GM18517 (cell line): Measurements from ENCODE around the gene SUB1.
"Not testable (repeated sequence)": the region's sequence is repeated elsewhere in the genome, so short reads cannot be mapped to it uniquely, and the experiment has no call there.

ENCODE experiments used
- ATAC-seq: cut with Tn5 transposase; IDR thresholded peaks from one replicate; pipeline ENCODE4 v1.9.1; 2021; ENCODE audit warnings: mild to moderate bottlenecking, moderate library complexity; ENCODE audit not compliant: unreplicated experiment

SUB1 gene

GRCh38 chr5:32585446-32586275, at the start of gene SUB1:
Gene SUB1 (plus strand): TSS chr5:32585557. CDS start chr5:32588513, 2,956 bp downstream.
- ATAC-seq = peak; percentile 42

DNA sequence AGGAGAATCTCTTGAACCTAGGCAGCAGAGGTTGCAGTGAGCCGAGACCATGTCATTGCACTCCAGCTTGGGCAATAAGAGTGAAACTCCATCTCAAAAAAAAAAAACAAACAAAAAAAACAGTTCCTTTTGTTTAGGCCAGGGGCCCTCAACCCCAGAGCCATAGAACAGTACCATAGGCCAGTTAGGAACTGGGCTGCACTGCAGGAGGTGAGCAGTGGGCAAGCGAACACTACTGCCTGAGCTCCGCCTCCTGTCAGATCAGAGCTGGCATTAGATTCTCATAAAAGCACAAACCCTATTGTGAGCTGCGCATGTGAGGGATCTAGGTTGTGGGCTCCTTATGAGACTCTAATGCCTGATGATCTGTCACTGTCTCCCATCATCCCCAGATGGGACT, 49.1 kb upstream of the SUB1 start:
- no peak for ATAC-seq

- peak; percentile 26 for ATAC-seq
Measured at GRCh38 chr5:32537437-32538029, 47.8 kb upstream of the SUB1 start.

DNA sequence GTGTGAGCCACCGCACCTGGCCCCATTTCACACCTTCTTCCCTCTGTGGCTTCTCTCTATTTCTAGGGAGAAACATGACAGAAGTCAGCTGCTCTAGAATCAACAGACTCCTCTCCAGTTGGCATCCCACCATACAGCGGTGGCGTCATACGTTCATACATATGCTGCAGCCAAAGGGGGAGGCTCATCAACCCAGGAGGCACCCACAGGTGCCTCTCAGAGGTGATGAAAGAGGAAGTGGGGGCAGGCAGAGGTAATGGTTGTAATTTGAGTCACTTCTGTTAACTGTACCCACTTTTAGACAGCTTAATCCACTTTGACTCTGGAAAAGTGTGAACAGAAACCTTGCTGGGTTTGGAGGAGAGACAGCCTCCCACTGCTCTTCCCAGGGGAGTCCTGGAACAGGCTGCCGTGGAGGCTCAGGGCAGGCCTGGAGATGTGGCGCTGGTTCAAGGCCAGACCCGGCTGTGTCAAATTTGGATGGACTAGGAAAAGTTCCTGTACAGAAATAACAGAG, 47.3 kb upstream of the SUB1 start:
- peak; percentile 75 for ATAC-seq

DNA sequence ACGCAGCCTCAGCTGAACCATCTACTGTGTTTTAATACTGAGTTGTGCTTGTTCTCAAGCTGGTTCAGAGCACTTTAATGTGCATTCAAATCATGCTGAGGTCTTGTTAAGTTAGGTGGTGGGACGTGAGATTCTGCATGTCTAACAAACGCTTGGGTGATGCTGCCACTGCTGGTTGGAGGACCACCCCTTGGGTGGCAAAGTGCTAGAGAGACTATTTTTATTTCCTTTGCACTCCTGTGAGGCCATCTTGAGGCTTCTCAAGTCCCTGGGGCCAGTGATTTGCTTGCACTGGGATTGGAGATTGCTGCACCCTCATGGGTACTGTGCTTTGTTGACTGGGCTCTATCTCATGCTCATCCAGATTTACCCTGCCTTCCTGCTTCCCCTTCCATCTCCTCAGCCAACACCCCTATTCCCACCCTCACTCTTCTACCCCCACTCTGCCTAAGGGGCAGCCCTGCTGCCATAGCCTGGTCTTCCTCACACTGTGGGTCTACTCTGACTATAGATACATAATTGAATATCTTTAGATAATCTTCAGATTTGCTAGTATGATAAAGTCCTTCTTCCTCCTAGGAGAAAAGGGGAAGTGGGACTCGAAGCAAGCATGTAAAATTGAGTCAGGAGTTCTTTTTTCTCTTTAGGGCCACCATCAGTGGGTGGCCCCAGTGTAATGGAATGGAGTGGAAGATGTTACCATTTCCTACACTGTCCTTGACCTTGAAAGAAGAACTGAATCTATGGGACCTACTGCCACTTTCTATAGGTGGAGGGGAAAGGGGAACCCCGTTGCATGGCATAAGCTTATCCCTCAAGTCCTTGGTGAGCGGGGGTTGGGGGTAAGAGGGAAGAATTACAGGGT, 45.1 kb upstream of the SUB1 start:
- no peak for ATAC-seq

- ATAC-seq = no peak
Measured at GRCh38 chr5:32541241-32541640, 44.1 kb upstream of the SUB1 start.

GRCh38 chr5:32542216-32543059, 42.9 kb upstream of the SUB1 start:
- ATAC-seq = peak; percentile 80

GRCh38 chr5:32543291-32543690, 42.1 kb upstream of the SUB1 start:
- no peak for ATAC-seq

GRCh38 chr5:32545102-32545800, 40.1 kb upstream of the SUB1 start:
- ATAC-seq = no peak

GRCh38 chr5:32551194-32551593, 34.2 kb upstream of the SUB1 start:
- ATAC-seq = no peak

DNA sequence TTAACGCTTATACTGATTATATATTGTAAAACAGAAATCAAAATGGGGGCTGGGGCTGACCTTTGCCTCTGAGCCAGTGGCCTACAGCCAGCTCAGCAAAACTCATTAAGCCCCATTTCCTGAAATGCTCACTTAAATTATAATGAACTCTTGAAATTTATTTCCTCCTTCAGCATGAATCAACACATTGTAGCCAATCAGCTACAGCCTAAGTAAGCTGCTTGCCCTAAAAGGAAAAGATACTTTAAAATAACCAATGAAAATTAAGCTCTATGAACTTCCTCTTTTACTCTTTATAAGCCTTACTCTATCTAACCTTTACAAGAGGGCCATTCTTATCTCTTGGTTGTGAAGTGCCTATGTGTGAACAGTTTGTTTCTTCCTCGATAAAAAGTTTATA, 33.5 kb upstream of the SUB1 start:
- no peak for ATAC-seq

DNA sequence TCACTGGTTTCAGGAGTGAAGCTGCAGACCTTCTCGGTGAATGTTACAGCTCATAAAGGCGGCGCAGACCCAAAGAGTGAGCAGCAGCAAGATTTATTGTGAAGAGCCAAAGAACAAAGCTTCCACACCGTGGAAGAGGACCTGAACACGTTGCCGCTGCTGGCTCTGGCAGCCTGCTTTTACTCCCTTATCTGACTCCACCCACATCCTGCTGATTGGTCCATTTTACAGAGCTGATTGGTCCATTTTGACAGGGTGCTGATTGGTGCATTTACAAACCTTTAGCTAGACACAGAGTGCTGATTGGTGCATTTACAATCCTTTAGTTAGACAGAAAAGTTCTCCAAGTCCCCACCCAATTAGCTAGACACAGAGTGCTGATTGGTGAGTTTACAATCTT, 32.9 kb upstream of the SUB1 start:
- ATAC-seq = not testable (repeated sequence)

- no peak for ATAC-seq
Measured at GRCh38 chr5:32552936-32553335, 32.4 kb upstream of the SUB1 start.

DNA sequence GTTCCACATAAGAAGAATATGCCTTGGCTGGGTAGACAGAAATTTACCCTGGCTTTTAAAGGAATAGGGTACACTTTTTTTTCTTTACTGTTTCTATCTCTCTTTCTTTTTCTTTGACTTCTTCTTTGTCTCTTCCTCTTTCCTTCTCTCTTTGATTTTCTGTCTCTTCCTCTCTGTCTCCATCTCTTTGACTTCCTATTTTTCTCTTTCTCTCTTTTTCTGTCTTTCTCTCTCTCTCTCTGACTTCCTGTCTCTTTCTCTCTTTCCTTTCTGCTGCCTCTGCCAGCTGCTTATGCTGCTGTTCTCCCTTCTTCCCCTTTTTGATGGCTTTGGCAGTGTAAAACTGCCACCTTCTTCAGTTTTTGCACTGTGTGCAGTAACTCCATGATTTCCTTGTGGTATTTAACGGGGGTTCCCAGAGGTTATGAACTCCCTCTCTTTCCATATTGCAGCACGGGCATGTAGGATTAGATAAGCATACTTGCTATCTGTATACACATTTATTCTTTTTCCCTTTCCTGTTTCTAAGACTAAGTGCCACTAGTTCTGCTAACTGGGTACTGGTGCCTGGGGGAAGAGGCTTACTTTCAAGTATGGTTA, 31.1 kb upstream of the SUB1 start:
- not testable (repeated sequence) for ATAC-seq

GRCh38 chr5:32556543-32556942, 28.8 kb upstream of the SUB1 start:
- ATAC-seq = not testable (repeated sequence)

DNA sequence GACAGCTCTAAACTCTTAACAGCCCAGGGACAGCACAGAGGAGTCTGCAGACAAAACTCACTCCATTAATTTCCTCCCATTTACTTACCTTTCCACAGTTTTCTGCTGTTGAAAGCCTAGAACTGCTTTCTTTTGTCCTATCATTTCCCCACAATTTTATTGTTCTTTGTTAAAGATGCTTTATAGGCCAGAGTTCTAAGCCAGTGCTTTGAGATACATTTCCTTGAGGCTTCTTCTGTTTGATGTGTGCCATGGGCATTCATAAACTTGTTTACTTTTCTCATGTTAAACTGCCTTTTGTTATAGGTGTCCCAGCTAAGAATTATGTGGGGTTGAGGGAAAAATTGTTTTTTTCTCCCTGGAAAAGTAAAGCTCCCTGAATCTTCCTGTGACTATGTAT, 25.9 kb upstream of the SUB1 start:
- no peak for ATAC-seq

DNA sequence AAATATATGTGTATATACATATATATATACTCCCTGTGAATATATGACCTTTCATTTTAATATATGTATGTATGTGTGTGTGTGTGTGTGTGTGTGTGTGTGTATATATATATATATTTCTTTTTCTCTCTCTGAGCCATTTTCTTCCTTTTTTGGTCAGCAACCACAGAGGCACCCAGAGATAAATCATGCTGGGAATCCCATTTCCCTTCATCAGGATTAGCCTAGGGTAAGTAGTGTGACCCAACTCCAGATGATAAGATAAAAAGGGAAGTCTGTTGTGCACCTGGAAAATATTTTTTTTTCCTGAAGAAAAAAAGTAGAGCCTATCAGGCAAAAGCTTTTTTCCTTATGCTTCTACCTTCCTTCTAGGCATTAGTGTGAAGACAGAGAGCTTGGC, 25.4 kb upstream of the SUB1 start:
- no peak for ATAC-seq

DNA sequence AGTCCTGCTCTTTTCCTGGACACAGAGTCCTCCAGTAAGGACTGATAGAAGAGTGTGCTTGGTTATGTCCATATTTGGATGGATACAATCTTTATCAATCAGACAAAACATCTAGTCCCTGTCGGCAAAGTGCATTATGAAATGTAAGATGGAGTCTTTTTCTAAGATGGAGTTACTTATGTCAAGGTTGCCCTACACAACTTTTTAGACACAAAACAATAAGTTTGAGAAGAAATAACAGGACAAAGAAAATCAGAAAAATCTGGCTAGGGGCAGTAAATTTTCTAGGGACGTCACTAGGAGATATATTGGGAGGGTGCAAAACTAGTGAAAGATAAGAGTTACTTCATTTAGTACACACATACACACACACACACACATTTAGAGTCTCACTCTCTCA, 23.3 kb upstream of the SUB1 start:
- ATAC-seq = no peak

DNA sequence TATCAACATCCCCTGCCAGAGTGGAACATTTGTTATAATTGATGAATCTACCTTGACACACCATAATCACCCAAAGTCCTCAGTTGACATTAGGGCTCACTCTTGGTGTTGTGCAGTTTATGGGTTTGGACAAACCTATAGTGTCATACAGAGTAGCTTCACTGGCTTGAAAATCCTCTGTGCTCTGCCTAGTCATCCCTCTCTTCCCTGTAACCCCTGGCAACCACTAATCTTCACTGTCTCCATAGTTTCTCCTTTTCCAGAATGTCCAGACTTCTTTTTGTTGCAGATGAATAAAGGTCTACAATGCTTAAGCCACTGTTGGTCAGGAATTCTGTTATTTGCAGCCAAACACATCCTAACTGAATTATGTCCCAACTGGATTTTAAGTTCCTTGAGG, 22.5 kb upstream of the SUB1 start:
- no peak for ATAC-seq
